ENCODE data around the gene SEMA3A.

The SEMA3A gene

GRCh38 chr7:84195295-84196060 is 889 bp upstream of the SEMA3A start:
- DNase-seq: no peak

GRCh38 chr7:84193747-84194146 is 842 bp downstream of the SEMA3A start:
- DNase-seq: no peak

- no peak for DNase-seq
These were observed 2.7 kb downstream of the SEMA3A start for GRCh38 chr7:84191842-84192241.

- DNase-seq: no peak
These were observed 3.3 kb downstream of the SEMA3A start for GRCh38 chr7:84191261-84191660.

- no peak for DNase-seq
These were observed 4.4 kb downstream of the SEMA3A start for GRCh38 chr7:84190016-84190705.

- no peak for DNase-seq
These were observed 5.7 kb downstream of the SEMA3A start for GRCh38 chr7:84188786-84189405.

GRCh38 chr7:84187813-84188510 is 6.6 kb downstream of the SEMA3A start:
- DNase-seq: no peak

- no peak for DNase-seq
These were observed 7.3 kb downstream of the SEMA3A start for GRCh38 chr7:84187087-84187805.

GRCh38 chr7:84183741-84184140 is 10.8 kb downstream of the SEMA3A start:
- DNase-seq: no peak

- no peak for DNase-seq
These were observed 12.3 kb downstream of the SEMA3A start for GRCh38 chr7:84182301-84182700.

GRCh38 chr7:84181628-84182027 is 13.0 kb downstream of the SEMA3A start:
- no peak for DNase-seq

- DNase-seq: no peak
These were observed 16.7 kb downstream of the SEMA3A start for GRCh38 chr7:84177758-84178412.

- no peak for DNase-seq
These were observed 17.9 kb downstream of the SEMA3A start for GRCh38 chr7:84176716-84177115.

GRCh38 chr7:84175461-84175860 is 19.1 kb downstream of the SEMA3A start:
- no peak for DNase-seq

- DNase-seq: no peak
These were observed 23.9 kb downstream of the SEMA3A start for GRCh38 chr7:84170646-84171045.

- no peak for DNase-seq
These were observed 32.0 kb downstream of the SEMA3A start for GRCh38 chr7:84162584-84162983.

GRCh38 chr7:84162125-84162524 is 32.5 kb downstream of the SEMA3A start:
- DNase-seq: no peak

GRCh38 chr7:84161398-84161797 is 33.2 kb downstream of the SEMA3A start:
- no peak for DNase-seq

- DNase-seq: no peak
These were observed 35.2 kb downstream of the SEMA3A start for GRCh38 chr7:84159435-84159834.

- no peak for DNase-seq
These were observed 37.4 kb downstream of the SEMA3A start for GRCh38 chr7:84157171-84157570.

GRCh38 chr7:84154991-84155781 is 39.4 kb downstream of the SEMA3A start:
- no peak for DNase-seq

Data from GOT3 (cell line).